Measurements from ENCODE around the gene PROSER3.
"Not testable (repeated sequence)": the region's sequence is repeated elsewhere in the genome, so short reads cannot be mapped to it uniquely, and the experiment has no call there.

The PROSER3 gene

DNA sequence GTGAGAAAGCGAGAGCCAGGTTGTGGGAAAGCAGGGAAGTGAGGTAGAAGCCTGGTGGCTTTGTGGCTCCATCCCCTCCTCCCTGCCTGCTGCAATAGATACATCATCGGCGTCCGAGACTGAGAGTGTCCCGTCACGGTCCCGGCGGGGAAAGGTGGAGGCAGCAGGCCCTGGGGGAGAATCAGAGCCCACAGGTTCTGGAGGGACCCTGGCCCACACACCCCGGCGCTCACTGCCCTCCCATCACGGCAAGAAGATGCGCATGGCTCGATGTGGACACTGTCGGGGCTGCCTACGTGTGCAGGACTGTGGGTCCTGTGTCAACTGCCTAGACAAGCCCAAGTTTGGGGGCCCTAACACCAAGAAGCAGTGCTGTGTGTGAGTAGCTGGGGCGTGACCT, 35.1 kb upstream of the PROSER3 start:
- no peak for DNase-seq (ENCODE audit: low spot score)

DNA sequence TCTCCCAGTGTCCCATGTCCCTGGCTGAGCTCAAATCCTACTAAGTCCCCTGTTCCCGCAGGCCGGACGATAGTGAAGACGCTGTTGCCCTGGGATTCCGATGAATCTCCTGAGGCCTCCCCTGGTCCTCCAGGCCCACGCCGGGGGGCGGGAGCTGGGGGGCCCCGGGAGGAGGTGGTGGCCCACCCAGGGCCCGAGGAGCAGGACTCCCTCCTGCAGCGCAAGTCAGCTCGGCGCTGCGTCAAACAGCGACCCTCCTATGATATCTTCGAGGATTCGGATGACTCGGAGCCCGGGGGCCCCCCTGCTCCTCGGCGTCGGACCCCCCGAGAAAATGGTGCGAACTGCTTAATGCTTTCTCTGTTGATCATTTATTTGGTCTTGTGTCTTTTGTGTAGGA, 34.3 kb upstream of the PROSER3 start:
- DNase-seq (ENCODE audit: low spot score) = no peak

DNA sequence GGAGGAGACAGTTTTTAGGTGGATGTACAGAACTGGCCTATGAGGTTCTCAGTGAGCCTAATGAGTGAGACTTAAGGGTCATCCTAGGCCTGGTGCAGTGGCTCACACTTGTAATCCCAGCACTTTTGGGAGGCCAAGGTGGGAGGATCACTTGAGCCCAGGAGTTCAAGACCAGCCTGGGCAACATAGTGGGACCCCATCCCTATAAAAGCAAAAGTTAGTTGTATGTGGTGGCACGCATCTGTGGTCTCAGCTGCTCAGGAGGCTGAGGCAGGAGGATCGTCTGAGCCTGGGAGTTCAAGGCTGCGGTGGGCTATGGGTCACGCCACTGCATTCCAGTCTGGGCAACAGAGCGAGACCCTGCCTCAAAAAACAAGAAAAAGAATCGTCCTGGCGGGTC, 33.8 kb upstream of the PROSER3 start:
- not testable (repeated sequence) for DNase-seq (ENCODE audit: low spot score)

DNA sequence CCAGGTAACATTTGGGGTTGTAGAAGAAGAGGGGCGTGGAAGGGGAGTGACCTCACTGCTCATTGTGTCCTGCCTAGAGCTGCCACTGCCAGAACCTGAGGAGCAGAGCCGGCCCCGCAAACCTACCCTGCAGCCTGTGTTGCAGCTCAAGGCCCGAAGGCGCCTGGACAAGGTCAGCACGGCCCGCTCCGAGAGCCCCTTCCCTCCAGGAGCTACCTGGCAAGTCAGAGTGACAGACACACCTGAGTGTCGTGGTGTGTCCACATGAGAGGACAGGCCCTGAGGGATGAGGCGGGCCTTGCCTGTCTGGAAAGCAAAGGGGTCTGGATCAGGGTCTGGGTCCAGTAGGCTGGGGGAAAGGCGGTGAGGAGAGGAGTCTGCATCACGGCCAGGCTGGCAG, 33.4 kb upstream of the PROSER3 start:
- DNase-seq (ENCODE audit: low spot score) = no peak

DNA sequence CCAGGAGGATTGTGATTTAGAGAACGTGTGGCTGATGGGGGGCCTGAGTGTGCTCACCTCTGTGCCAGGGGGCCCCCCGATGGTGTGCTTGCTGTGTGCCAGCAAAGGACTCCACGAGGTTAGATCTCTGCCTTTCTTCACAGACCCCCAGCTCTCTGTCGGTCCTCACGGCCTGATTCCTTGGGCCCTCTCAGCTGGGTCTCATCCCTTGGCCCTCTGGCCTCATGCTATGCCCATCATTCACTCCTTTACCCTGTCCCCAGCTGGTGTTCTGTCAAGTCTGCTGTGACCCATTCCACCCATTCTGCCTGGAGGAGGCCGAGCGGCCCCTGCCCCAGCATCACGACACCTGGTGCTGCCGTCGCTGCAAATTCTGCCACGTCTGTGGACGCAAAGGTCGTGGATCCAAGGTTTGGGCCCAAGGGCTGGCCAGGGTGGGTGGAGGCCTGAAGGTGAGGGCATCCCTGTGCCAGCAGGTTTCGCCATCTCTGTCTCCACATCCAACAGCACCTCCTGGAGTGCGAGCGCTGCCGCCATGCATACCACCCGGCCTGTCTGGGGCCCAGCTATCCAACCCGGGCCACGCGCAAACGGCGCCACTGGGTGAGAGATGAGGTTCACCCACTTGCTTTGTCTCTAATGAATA, 32.6 kb upstream of the PROSER3 start:
- DNase-seq (ENCODE audit: low spot score) = no peak

DNA sequence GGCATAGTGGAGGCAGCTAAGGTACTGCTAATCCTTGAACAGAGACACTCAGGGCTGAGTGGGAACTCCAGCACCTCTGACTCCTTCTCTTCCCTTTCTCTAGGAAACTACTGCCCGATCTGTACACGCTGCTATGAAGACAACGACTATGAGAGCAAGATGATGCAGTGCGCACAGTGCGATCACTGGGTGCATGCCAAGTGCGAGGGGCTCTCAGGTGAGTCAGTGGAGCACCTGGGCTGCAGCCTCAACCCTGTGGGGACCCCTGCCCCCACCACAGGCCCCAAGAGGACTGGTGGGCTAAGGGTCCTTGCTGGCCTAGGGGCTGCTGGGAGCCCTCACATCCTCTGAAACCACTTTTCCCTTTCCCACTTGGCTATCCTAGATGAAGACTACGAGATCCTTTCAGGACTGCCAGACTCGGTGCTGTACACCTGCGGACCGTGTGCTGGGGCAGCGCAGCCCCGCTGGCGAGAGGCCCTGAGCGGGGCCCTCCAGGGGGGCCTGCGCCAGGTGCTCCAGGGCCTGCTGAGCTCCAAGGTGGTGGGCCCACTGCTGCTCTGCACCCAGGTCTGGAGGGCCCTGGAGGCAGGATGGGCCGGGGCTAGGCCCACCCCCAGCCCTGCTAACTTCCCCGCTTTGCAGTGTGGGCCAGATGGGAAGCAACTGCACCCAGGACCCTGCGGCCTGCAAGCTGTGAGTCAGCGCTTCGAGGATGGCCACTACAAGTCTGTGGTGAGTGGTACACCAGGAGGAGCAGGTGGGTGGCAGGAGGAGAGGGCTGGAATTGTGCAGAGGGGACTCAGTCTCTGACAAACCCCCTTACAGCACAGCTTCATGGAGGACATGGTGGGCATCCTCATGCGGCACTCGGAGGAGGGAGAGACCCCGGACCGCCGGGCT, 30.7 kb upstream of the PROSER3 start:
- no peak for DNase-seq (ENCODE audit: low spot score)

DNA sequence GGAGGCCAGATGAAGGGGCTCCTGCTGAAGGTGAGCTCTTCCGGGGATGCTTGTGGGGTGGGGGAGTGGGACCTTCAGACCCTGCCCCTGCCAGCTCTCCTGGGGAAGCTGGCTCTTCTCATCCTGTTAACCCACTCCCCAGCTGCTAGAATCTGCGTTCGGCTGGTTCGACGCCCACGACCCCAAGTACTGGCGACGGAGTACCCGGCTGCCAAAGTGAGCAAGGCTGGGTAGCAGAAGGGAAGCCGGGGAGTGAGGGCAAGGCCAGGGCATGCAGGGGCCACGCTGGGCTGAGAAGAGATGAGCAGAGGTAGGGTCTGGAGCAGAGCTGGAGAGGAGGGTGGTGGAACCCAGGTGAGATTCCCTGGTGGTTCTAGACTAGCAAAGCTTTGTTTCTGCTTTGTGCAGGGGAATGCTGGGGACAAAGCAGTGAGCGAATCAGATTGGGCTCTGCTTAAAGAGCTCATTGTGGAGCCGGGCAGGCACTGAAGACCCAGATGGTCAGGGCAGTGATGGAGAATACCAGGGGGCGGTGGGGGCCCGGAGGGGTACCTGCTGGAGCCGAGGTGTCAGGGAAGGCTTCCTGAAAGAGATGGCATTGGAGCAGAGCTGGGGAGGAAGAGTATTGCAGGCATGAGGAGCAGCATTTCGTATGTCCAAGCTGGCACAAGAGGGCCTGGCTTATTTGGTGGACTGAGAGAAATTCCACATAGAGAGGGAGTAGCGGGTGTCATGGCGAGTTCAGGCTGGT, 29.8 kb upstream of the PROSER3 start:
- no peak for DNase-seq (ENCODE audit: low spot score)

DNA sequence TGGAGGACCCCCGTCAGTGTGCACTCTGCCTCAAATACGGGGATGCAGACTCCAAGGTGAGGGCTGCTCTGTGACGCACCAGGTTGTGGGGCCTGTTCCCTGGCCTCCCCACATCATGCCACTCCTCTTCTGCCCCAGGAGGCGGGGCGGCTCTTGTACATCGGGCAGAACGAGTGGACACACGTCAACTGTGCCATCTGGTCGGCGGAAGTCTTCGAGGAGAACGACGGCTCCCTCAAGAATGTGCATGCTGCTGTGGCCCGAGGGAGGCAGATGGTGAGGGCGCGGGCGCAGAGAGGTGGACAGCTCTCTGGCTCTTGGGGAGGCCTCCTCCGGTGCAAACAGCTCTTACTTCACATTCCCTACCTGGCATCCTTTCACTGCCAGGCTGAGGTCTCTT, 29.0 kb upstream of the PROSER3 start:
- no peak for DNase-seq (ENCODE audit: low spot score)

DNA sequence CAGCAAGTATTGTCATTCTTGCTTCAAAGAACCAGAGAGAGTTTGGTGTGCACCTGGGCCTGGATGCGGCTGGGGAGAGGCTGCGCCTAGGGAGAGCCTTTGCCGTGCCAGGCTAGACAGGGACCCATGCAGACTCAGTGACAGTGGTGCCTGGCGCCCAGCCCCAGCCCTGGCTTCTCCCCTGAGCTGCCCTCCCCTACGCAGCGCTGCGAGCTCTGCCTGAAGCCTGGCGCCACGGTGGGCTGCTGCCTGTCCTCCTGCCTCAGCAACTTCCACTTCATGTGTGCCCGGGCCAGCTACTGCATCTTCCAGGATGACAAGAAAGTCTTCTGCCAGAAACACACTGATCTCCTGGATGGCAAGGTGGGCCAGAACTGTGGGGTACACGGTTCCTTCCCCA, 28.2 kb upstream of the PROSER3 start:
- no peak for DNase-seq (ENCODE audit: low spot score)

DNA sequence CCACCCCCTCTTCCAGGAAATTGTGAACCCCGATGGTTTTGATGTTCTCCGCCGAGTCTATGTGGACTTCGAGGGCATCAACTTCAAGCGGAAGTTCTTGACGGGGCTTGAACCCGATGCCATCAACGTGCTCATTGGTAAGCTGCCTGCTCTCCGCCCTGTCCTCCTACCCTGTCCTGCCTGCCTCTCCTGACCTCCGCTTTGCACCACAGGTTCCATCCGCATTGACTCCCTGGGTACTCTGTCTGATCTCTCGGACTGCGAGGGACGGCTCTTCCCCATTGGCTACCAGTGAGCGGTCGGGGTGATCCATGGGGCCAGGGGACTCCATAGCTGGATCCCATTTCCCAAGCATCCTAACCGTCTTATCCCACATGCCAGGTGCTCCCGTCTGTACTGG, 27.6 kb upstream of the PROSER3 start:
- no peak for DNase-seq (ENCODE audit: low spot score)

DNA sequence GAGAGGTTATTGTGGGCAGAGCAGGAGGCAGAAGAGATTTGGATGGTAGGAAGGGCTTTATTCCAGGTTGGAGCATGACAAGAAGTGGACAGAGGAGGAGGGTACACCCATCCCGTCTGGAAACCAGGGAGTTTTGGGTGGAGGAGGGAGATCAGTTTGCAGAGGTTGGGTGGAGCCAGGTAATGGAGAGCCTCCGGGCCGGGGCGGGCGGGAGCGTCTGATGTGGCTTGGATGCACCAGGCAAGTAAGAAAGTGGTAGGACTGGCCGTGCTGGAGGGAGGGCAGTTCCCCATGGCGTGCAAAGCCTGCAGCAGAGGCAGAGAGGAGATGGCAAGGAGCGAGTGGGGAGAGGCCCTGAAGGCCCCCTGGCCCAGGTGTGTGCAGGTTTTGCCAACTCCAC, 26.6 kb upstream of the PROSER3 start:
- no peak for DNase-seq (ENCODE audit: low spot score)

DNA sequence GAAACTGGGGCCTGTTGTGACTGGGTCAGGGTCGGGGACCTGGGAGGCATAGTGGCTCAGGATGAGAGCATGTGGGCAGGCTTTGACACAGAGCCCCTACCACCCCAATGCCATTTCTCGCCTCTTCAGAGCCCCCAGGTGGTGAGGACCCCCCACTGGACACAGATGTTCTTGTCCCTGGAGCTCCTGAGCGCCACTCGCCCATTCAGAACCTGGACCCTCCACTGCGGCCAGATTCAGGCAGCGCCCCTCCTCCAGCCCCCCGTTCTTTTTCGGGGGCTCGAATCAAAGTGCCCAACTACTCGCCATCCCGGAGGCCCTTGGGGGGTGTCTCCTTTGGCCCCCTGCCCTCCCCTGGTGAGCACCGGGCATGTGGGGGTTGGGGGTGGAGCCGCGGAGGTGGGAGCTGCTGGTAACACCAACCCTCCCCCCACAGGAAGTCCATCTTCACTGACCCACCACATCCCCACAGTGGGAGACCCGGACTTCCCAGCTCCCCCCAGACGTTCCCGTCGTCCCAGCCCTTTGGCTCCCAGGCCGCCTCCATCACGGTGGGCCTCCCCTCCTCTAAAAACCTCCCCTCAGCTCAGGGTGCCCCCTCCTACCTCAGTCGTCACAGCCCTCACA, 26.1 kb upstream of the PROSER3 start:
- DNase-seq (ENCODE audit: low spot score) = no peak

DNA sequence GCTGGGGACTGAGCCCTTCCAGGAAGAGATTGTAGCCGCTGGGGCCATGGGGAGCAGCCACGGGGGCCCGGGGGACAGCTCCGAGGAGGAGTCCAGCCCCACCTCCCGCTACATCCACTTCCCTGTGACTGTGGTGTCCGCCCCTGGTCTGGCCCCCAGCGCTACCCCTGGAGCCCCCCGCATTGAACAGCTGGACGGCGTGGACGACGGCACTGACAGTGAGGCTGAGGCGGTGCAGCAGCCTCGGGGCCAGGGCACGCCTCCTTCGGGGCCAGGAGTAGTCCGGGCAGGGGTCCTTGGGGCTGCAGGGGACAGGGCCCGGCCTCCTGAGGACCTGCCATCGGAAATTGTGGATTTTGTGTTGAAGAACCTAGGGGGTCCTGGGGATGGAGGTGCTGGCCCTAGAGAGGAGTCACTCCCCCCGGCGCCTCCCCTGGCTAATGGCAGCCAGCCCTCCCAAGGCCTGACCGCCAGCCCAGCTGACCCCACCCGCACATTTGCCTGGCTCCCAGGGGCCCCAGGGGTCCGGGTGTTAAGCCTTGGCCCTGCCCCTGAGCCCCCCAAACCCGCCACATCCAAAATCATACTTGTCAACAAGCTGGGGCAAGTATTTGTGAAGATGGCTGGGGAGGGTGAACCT, 25.3 kb upstream of the PROSER3 start:
- no peak for DNase-seq (ENCODE audit: low spot score)

DNA sequence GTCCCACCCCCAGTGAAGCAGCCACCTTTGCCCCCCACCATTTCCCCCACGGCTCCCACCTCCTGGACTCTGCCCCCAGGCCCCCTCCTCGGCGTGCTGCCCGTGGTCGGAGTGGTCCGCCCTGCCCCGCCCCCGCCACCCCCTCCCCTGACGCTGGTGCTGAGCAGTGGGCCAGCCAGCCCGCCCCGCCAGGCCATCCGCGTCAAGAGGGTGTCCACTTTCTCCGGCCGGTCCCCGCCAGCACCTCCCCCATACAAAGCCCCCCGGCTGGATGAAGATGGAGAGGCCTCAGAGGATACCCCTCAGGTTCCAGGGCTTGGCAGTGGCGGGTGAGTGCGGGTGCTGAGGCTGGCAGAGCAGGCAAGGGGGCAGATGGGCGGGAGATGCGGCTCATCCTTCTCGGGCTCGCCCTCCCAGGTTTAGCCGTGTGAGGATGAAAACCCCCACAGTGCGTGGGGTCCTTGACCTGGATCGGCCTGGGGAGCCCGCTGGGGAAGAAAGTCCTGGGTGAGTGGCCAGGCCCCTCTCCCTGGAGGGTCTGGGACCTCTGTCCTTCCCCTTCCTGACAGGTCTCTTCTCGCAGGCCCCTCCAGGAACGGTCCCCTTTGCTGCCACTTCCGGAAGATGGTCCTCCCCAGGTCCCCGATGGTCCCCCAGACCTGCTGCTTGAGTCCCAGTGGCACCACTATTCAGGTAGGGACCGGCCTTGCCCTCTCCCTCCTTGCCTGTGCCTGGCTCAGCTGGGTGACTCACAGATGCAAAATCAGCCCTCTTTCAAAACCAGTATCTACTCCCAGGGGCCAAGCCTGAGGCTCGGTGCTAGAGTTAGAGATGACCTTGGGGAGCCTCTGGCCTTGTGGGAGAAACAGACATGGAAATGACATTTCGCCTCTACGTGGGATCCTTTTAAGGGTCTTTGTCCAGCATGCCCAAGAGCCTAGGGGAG, 24.5 kb upstream of the PROSER3 start:
- DNase-seq (ENCODE audit: low spot score) = no peak

DNA sequence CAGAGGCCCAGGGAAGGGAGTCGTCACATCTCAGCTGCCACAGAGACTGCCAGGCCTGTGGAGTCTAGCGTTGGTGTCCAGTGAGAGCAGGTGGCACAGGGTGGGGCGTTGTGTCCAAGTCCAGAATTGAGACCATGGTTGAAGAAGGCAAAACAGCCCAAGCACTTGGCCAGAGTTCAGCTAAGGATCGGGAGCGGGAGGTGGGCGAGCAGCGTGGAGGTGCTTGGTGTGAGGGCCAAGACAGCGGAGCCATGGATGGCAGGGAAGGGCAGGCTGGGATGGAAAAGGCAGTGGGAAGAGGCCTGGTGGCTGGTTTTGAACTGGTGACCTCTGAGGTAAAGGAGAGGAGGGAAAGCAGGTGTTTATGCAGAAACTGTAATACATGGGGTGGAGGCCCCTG, 23.7 kb upstream of the PROSER3 start:
- no peak for DNase-seq (ENCODE audit: low spot score)

DNA sequence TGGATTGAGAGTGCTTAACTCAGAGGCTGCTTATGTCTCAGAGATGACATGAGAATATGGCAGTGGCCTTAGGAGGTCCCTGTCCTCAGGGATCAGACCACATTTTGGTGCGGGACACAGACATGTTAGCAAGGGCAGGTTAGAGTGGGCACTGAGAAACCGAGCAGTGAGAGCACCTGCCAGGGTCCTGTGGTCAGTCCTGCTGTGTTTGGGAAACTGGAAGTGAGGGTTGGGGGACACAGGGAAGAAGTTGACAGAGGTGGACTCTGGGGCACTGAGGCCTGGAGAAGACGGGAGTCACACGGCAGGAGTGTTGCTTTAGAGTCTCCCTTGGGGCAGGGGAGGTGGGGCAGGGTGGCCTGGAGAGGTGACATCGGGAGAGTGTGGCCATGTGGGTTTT, 23.1 kb upstream of the PROSER3 start:
- DNase-seq (ENCODE audit: low spot score) = no peak

DNA sequence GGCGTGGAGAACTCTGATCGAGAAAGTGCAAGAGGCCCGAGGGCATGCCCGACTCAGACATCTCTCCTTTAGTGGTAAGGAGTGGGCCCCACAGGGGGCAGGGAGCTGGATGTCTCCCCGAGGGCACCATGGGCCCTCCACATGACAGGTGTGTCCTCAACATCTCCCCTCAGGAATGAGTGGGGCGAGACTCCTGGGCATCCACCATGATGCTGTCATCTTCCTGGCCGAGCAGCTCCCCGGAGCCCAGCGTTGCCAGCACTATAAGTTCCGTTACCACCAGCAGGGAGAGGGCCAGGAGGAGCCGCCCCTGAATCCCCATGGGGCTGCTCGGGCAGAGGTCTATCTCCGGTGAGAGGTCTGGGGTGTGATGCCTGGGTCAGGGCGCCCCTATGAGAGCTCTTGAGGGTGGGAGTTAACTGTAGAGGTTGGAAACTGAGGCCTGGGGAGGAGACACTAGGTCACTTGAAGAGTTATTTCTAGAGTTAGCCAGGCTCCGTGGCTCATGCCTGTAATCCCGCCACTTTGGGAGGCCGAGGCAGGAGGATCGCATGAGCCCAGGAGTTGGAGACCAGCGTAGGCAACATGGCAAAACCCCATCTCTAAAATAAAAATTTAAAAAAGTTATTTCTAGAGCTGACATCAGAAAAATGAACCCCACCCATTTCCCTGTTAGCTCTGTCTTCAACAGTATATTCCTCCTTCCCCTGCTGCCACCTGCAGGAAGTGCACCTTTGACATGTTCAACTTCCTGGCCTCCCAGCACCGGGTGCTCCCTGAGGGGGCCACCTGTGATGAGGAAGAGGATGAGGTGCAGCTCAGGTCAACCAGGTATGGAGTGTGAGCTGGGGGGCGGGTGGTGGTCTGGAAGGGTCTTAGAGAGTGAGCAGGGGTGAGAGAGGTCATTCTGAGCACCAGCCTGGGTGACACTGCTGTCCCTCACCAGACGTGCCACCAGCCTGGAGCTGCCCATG, 20.8 kb upstream of the PROSER3 start:
- no peak for DNase-seq (ENCODE audit: low spot score)

DNA sequence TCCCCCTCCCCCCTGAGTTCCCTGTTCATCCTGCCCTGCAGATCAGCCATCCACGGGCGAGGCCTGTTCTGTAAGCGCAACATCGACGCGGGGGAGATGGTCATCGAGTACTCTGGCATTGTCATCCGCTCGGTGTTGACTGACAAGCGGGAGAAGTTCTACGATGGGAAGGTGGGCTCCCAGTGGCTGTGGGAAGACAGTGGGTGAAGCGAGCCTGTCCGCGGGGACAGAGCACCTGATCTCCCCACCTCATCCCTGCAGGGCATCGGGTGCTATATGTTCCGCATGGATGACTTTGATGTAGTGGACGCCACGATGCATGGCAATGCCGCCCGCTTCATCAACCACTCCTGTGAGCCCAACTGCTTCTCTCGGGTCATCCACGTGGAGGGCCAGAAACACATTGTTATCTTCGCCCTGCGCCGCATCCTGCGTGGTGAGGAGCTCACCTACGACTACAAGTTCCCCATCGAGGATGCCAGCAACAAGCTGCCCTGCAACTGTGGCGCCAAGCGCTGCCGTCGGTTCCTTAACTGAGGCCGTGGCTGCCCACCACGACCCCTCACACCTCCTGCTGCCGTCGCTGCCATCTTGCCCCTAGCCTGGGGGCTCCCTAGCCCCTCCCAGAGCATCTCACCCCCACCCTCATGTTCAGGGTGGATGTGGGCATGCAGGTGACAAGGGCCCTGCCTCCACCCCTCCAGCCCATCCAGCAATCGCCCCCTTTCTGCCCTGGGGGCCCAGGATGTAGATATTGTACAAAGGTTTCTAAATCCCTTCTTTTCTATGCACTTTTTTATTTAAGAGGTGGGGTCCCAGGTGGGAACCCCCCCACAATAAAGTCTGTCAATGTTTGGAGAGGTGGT, 19.7 kb upstream of the PROSER3 start:
- DNase-seq (ENCODE audit: low spot score) = no peak

DNA sequence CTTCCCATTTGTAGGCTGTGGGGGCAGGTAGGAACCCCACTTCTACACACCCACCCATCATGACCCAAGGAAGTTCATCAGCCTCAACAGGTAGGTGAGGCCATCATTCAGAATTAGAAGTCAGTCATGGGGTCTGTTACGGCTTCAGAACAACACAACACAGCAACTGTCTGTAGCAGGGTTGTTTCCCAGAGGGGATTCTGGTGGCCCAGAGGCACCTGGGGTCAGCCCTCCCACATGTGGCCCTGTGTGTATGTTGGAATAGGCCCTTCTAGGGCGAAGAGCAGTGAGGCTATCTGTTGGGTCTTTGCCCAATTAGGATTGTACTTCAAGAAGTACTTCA, 19.1 kb upstream of the PROSER3 start:
- DNase-seq (ENCODE audit: low spot score) = no peak
